ENCODE data around the gene RHBDF1. TPM values are rescaled to one million over a fixed set of nuclear protein-coding genes. Genes with fewer than 3 reads are reported as not detected.

The RHBDF1 gene
- total RNA-seq, 1 experiment from 2014 or later, result 62.9 TPM

- Histone ChIP-seq H3K4me2 (no peak overlapping the region), H4K20me1 (ENCODE audit: insufficient read depth) (peaks cover 29% of the 10 kb centered on the region), H3F3A (ENCODE audit: insufficient read depth, low read depth) (peaks cover 8% of the 10 kb centered on the region), H3K9me3 (ENCODE audit: insufficient read depth, low read depth) (no peaks in the 10 kb centered on the region), H3K9me2 (ENCODE audit: insufficient read depth) (no peaks in the 10 kb centered on the region), H3K27me3 (ENCODE audit: insufficient read depth, low read depth) (no peaks in the 10 kb centered on the region), H3K27ac (no peak overlapping the region), H3K79me2 (ENCODE audit: low read depth) (no peaks in the 10 kb centered on the region; the same call in 1 of the 2 replicates), H3K4me1 (replicated peaks; ENCODE audit: insufficient read depth) (peaks cover 3% of the 10 kb centered on the region; the same call in 1 of the 2 replicates), H3K36me3 (ENCODE audit: low read depth) (peaks cover 10% of the 10 kb centered on the region; the same call in 1 of the 2 replicates), H3K4me3 (no peak overlapping the region), H2AFZ (no peak overlapping the region)
- ChIA-PET CTCF (no interaction called here), POLR2A (ENCODE audit: unreplicated experiment) (interaction anchor here (0.6 to 0.7 kb wide), 2 partner anchors 10 to 38 kb away, joined by 3 to 4 read pairs; no protein-coding TSS in a partner anchor)
- DNase-seq, result no peak
- intact Hi-C loops (cut with micrococcal nuclease; ENCODE audit: unreplicated experiment), result no loop called here
- no peak for TF ChIP-seq CTCF (conservative IDR thresholded peaks at IDR 0.05)
- no peak for TF ChIP-seq EZH2 (IDR thresholded peaks at IDR 0.05; ENCODE audit: low read depth)
- no TSS peak for BruUV-seq (replicated peaks)
These were observed 46.9 kb upstream of the RHBDF1 start for GRCh38 chr16:119295-119694.

GRCh38 chr16:118857-119256 lies 46.4 kb upstream of the RHBDF1 start:
- no TSS peak for BruUV-seq (replicated peaks)
- ChIA-PET CTCF (no interaction called here), POLR2A (ENCODE audit: unreplicated experiment) (no interaction called here)
- Histone ChIP-seq H3K9me2 (ENCODE audit: insufficient read depth) (no peaks in the 10 kb centered on the region), H3K4me3 (no peak overlapping the region), H3K9me3 (ENCODE audit: insufficient read depth, low read depth) (no peaks in the 10 kb centered on the region), H3K27me3 (ENCODE audit: insufficient read depth, low read depth) (no peaks in the 10 kb centered on the region), H3F3A (ENCODE audit: insufficient read depth, low read depth) (peaks cover 8% of the 10 kb centered on the region), H2AFZ (no peak overlapping the region), H3K4me1 (replicated peaks; ENCODE audit: insufficient read depth) (peaks cover 8% of the 10 kb centered on the region), H3K4me2 (no peak overlapping the region), H4K20me1 (ENCODE audit: insufficient read depth) (peaks cover 29% of the 10 kb centered on the region), H3K79me2 (ENCODE audit: low read depth) (no peaks in the 10 kb centered on the region; the same call in 1 of the 2 replicates), H3K36me3 (ENCODE audit: low read depth) (peaks cover 10% of the 10 kb centered on the region; the same call in 1 of the 2 replicates), H3K27ac (no peak overlapping the region)
- no peak for TF ChIP-seq EZH2 (IDR thresholded peaks at IDR 0.05; ENCODE audit: low read depth)
- no peak for TF ChIP-seq CTCF (conservative IDR thresholded peaks at IDR 0.05)
- no peak for DNase-seq
- intact Hi-C loops (cut with micrococcal nuclease; ENCODE audit: unreplicated experiment), result no loop called here

- TF ChIP-seq CTCF (conservative IDR thresholded peaks at IDR 0.05) (peak; percentile 87), EZH2 (IDR thresholded peaks at IDR 0.05; ENCODE audit: low read depth) (no peak)
- Histone ChIP-seq H3K4me1 (replicated peaks; ENCODE audit: insufficient read depth) (peaks cover 15% of the 10 kb centered on the region), H3K27ac (no peak overlapping the region), H3K4me2 (no peak overlapping the region), H2AFZ (no peak overlapping the region), H3F3A (ENCODE audit: insufficient read depth, low read depth) (peaks cover 8% of the 10 kb centered on the region), H3K9me2 (ENCODE audit: insufficient read depth) (no peaks in the 10 kb centered on the region), H3K9me3 (ENCODE audit: insufficient read depth, low read depth) (no peaks in the 10 kb centered on the region), H3K79me2 (ENCODE audit: low read depth) (no peaks in the 10 kb centered on the region; the same call in 1 of the 2 replicates), H4K20me1 (ENCODE audit: insufficient read depth) (peaks cover 24% of the 10 kb centered on the region), H3K36me3 (ENCODE audit: low read depth) (peaks cover 10% of the 10 kb centered on the region; the same call in 1 of the 2 replicates), H3K27me3 (ENCODE audit: insufficient read depth, low read depth) (no peaks in the 10 kb centered on the region), H3K4me3 (no peak overlapping the region)
- CTCF ChIA-PET, result interaction anchor here (0.6 kb wide), 2 partner anchors 8 to 52 kb away, joined by 3 to 8 read pairs; no protein-coding TSS in a partner anchor
- DNase-seq, result peak; percentile 58 to 83
- no TSS peak for BruUV-seq (replicated peaks)
- POLR2A ChIA-PET (ENCODE audit: unreplicated experiment), result interaction anchor here (0.6 kb wide), 2 partner anchors 11 to 235 kb away, joined by 3 to 14 read pairs; no protein-coding TSS in a partner anchor
- intact Hi-C loops (cut with micrococcal nuclease; ENCODE audit: unreplicated experiment), result no loop called here
These were observed 45.2 kb upstream of the RHBDF1 start for GRCh38 chr16:117379-118365.

Data from PC-9 (cell line).